Regular cardiac myocyte (primary cell): ENCODE measurements around the gene UFC1. TPM values are rescaled to one million over a fixed set of nuclear protein-coding genes. Genes with fewer than 3 reads are reported as not detected.

Experiments
- total RNA-seq: library from RNA; depleted of rRNA; stranded (reverse); fragments of >200 nt; gene quantifications from 2 replicates; pipeline ENCODE4 v1.2.3, GENCODE V29; 2014

UFC1 gene
- total RNA-seq: 109 and 118 TPM in 2 replicates

DNA sequence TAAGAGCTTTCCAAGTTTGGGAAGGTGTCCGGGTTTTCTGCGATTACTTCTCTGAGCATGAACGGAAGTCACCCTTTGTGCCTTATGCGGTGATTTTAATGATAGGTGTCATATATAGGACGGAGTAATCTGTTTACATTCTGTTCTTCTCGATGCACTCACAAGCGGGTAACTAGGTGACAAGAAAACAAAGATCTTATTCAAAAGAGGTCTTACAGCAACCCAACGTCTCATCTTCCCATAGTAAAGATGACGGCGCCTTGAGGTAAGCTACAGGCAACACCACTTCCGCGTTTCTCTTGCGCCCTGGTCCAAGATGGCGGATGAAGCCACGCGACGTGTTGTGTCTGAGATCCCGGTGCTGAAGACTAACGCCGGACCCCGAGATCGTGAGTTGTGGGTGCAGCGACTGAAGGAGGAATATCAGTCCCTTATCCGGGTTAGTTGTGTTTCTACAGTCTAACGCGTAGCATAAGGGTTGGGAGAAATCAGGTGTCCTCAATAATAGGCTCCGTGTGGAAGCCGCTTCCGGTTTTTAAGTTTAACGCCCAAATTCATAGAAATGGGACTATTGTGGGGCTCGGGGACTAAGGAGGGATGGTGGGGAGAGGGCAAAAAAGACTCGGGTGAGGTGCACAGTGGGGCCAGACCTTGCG lies at the start of gene UFC1:
TSS of gene UFC1 (plus strand) at position 297 of the 656 bp plus-strand sequence. CDS start at position 317, 20 bp downstream.

DNA sequence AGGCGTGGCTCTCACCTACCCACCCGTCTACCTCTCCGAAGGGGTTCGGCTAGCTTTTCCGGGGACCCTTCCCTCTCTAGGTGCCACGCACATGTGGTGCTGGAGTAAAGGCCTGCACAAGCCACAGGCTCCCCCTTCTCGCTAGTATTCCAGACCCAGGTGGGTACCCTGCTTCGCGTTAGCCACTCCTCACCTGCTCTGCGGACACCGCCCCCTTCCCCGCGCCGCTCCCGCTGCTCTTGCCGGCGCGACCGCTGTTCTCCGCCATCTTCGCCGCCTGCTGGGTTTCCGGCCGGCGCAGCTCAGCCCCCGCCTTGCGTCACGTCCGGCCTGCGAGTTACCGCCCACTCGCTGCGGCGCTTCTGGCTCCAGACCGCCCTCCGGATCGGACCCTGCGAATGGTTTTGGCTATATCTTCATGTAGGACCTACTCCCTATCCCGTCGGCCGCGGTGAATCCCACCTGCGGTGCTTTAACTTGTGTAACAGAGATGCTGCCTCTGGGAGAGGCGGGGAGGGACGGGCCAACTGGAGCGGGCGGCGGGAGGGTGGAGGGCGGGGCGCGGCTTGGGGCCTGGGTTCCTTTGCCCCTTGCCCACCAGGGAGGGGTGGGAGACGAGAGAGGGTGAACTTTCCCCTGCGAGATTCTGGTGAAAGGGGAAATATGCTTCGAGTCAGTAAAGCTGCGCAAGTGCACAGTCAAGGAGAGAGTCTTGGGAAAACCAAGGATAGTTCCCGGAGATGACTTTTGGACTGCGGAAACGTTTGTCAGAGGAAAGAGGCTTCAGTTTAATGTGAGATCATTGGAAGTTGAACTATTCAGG lies 35.8 kb upstream of the UFC1 start, which contains the start of the genes NIT1 and PFDN2:
TSS of gene NIT1 (plus strand) at position 347 of the 823 bp plus-strand sequence. CDS start at position 419, 72 bp downstream.
TSS of gene PFDN2 (minus strand) at position 279 of the 823 bp plus-strand sequence. CDS start at position 268, 11 bp downstream.

DNA sequence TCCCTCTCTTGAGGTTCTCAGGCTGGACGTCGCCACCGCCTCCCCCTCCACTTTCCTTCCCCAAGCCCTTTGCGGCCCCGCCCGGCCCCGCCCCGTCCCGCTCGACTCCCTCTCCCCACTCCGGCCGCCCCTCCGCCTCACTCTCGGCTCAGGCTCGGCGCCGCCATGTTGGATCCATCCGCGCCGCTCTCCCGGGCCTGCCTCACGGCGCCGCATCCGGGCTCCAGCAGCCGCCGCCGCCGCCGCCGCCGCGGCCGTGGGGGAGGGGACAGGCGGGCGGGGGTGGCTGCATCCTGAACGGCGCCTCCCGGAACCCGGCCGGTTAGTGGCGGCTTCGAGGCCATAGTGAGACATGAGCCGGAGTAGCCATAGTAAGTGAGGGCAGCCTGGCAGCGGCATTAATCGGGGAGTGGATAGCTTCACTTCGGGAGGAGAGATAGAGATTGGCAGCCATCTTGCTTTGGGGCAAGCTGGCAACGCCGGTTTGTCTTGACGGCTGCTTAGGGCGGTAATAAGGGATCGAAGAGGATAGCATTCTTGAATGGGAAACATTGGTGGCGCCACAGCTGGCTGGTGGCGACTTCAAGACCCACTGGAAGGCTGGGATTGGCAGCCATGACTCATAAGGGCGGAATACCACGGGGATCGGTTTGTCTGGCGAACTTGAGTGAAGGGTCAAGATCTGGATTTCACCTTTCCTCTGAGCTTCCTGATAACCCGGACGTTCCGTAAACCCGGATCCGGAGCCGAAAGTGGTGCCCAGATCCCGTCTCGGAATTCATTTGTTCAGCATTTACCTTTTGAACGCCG lies 21.2 kb upstream of the UFC1 start, which contains the start of gene DEDD:
TSS of gene DEDD (minus strand) at position 258 of the 810 bp plus-strand sequence. CDS start 8,205 bp downstream, outside the sequence.

DNA sequence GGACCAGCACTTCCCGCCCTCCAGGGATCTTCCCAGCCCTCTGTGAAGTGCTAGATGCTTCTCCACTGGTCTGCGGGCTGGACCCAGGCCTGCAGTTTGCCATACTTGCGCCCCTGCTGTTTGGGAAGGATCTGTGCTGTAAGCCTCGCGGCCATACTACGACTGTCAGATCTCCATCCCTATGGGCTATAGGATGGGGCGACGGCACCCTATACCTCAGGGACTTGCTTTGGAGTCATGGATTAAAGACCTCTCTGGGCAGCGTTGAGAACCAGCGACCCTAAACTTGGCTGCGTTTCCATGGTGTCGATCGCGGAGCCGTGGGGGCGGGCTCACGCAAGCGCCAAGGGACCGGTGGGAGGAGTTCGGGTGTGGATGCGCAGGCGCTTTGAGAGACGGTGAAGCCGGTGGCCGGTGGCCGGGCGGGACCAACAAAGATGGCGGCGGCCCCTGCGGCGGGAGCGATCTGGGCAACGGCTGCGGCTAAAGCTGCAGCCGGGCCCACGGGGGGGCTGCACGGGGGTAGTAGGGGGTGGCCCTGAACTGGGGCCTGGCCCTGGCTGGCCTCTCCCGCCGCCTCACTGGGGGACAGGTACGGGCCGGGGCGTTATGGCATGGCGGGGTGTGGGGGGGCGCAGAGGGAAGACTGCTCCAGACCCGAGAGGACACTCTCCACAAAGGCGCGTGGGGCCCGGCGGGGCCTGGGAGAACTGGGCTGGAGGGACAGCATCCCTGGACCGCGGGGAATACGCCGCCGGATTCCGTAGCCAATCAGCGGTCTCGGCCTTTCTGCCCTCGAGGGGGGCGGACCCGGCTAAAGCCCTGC lies 5.5 kb downstream of the UFC1 start, which contains the start of gene USP21:
TSS of gene USP21 (plus strand) at position 414 of the 826 bp plus-strand sequence. CDS start 1,141 bp downstream, outside the sequence.

DNA sequence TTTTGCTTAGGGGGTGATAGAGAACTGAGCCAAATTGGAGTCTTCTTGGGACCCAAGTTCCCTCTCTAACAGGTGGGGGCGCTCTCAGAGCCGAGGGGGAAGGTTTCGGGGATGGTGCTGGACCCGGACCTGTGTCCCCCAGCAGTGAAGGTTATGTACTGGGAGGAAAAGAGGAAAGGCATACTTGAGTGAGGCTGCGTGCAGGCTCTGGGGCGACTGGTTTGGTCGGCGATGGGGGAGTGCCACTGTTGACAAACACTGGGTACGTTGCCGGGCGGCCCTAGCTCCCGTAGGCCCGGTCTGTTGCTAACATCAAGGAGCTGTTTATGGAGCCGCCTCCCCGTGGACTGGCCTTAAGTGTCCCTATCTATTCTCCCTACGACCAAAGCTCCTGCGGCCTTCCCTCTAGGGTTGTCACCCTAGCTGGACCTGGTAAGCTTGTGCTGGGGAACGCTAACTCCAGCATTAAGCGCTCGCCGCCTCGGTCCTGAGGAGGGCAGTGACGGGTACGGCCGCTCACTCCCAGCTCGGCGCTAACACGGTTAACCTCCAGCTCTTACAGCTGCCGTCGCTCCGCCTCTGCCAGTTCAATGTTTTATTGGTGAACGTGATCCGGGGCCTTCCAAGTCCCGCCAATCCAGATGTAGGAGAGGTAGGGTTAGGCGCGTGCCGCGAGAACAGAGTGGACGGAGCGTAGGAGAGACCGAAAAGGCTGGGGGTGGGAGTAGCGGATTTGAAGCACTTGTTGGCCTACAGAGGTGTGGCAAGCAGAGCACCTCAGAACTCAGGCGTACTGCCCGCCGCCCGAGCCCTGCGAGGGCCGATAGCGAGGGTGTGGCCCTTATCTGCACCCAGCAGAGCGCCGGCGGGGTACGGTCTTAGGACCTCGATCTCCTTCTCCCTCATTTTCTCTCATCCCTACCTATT lies 12.2 kb downstream of the UFC1 start, which contains the start of gene PPOX:
TSS of gene PPOX (plus strand) at position 685 of the 927 bp plus-strand sequence. CDS start 422 bp downstream, outside the sequence.

DNA sequence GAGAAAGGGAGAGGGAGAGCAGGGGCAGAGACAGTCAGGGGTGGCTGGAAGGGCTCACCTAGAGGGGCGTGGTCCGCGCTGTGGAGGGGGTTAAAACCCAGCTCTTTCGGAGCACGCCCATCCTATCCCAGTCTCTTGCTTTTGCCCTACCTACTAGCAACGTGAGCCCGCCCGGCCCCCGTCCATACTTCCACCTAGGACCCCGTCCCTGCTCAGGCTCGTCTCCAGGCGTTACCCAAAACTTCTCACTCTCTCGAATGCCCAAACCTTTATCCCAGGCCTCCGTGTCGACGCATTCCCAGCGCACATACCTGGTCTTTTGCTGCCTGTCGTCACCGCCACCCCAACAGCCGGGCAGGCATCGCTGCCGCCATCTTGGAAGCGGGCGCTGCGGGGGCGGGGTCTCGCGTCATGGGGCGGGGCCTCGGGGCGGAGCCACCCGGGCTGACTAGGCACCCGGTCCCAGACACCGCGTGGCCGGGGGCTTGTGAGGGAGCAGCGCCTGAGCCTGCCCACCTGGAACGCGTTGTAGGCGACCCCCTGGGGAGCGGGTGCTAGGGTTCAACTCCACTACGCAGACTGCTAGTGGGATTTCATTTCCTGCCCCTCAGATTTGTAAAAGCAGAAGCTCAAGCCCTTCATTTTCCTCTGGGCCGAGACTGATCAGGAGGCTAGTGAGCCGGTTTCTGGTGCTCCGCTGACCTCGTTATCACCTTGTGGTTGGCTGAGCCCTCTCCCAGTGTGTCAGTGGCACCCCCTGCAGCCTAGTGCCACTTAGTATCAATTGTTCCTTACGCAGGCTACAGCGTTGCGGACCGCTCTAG lies 23.5 kb downstream of the UFC1 start, which contains the start of gene B4GALT3:
TSS of gene B4GALT3 (minus strand) at position 396 of the 824 bp plus-strand sequence. CDS start 1,447 bp downstream, outside the sequence.

DNA sequence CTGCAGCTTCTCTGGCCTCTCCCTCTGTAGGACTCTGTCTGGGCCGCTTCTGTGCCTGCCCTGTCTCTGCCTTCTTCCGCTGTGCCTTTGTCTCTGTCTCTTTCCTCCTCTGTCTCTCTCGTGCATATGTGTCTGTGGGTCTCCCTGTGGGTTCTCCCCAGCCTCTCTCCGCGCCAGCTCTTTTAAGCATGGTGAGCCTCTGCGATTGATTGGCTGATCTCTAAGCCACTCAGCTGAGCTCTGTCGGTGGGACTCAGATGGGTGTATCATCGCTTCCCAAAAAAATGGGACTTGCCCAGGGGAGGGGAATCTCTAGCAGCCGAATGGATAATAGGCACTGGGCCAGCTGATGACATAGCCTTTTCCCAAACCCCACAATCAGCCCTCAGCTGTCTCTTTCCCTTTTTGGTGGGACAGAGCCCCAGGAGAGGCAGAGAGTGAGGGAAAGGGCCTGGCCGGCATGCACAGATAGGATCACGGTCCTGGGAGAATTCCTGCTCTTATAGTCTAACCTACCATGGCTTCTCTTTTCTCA lies 45.2 kb downstream of the UFC1 start, which contains the start of gene ADAMTS4:
TSS of gene ADAMTS4 (minus strand) at position 158 of the 535 bp plus-strand sequence. CDS start 427 bp downstream, outside the sequence.

DNA sequence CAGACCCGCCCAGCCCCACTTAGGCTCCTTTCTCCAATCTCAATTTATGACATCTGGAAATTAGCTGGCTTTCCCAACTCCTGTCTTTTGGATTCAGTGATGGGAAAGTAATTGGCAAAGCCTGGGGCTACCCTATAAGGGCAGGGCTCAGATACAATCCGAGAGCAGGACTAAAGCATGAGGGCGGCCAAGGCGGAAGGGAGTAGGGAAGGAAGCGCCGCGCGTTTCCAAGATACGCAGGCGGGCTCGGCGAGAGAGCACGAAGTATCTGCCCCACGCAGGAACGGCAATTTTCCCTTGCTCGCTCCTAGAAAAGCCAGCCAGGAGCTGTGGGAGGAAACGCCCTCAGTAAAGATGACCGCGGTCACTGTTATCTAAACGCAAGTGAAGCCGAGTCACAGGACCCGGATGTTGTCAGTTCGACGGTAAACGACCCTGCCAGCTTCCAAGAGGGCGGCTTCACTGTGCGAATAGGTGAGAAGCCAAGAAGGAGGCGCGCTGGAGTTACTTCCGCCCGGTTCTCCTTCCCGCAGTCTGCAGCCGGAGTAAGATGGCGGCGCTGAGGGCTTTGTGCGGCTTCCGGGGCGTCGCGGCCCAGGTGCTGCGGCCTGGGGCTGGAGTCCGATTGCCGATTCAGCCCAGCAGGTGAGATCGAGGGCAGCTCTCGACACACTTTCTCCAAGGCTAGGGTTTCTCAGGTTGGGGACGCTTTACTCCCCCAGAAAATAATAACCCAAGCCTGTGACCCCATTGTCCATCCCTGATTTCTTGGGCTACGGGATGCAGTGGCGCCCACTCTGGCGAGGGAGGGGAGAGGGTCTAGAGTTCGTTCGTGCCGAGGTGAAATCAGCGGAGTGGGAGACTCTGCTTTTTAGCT lies 48.3 kb downstream of the UFC1 start, which contains the start of gene NDUFS2:
TSS of gene NDUFS2 (plus strand) at position 532 of the 877 bp plus-strand sequence. CDS start at position 551, 19 bp downstream.

Other genes starting within 250 kb of the UFC1 start
- 1.4 TPM in 1 of 2 replicates, not detected in the other for gene ITLN2, start 199.2 kb upstream of the UFC1 start, total RNA-seq
- 24.7 and 44.3 TPM in 2 replicates for gene F11R, start 132.8 kb upstream of the UFC1 start, total RNA-seq
- 19.6 and 41.4 TPM in 2 replicates for gene TSTD1, start 115.0 kb upstream of the UFC1 start, total RNA-seq
- 72.7 and 94.5 TPM in 2 replicates for gene USF1, start 108.0 kb upstream of the UFC1 start, total RNA-seq
- gene ARHGAP30, start 84.1 kb upstream of the UFC1 start, total RNA-seq: not detected in 2 replicates
- gene NECTIN4, start 64.4 kb upstream of the UFC1 start, total RNA-seq: 0.19 and 0.56 TPM in 2 replicates
- 0.28 and 0.38 TPM in 2 replicates for gene KLHDC9, start 55.6 kb upstream of the UFC1 start, total RNA-seq
- gene PFDN2, start 35.9 kb upstream of the UFC1 start, total RNA-seq: 28.8 and 112 TPM in 2 replicates
- gene NIT1, start 35.9 kb upstream of the UFC1 start, total RNA-seq: 21.4 and 22.0 TPM in 2 replicates
- gene DEDD, start 21.3 kb upstream of the UFC1 start, total RNA-seq: 19.2 and 28.8 TPM in 2 replicates
- gene USP21, start 5.5 kb downstream of the UFC1 start, total RNA-seq: 5.8 and 7.3 TPM in 2 replicates
- gene PPOX, start 12.4 kb downstream of the UFC1 start, total RNA-seq: 9.3 and 10.0 TPM in 2 replicates
- 20.9 and 27.9 TPM in 2 replicates for gene B4GALT3, start 23.5 kb downstream of the UFC1 start, total RNA-seq
- gene ADAMTS4, start 45.1 kb downstream of the UFC1 start, total RNA-seq: 22.2 and 110 TPM in 2 replicates
- gene NDUFS2, start 48.4 kb downstream of the UFC1 start, total RNA-seq: 147 and 216 TPM in 2 replicates
- 0.38 TPM in 1 of 2 replicates, not detected in the other for gene FCER1G, start 61.3 kb downstream of the UFC1 start, total RNA-seq
- not detected in 2 replicates for gene APOA2, start 69.7 kb downstream of the UFC1 start, total RNA-seq
- gene TOMM40L, start 72.1 kb downstream of the UFC1 start, total RNA-seq: 10.4 and 14.6 TPM in 2 replicates
- gene NR1I3, start 84.2 kb downstream of the UFC1 start, total RNA-seq: not detected in 2 replicates
- under 0.01 TPM in 1 of 2 replicates, not detected in the other for gene PCP4L1, start 104.8 kb downstream of the UFC1 start, total RNA-seq
- 1.7 and 2.3 TPM in 2 replicates for gene MPZ, start 156.0 kb downstream of the UFC1 start, total RNA-seq
- gene SDHC, start 160.4 kb downstream of the UFC1 start, total RNA-seq: 21.4 and 23.6 TPM in 2 replicates
- gene CFAP126, start 213.9 kb downstream of the UFC1 start, total RNA-seq: not detected in 2 replicates